AG09309 (cell line): Measurements from ENCODE around the gene PTPN18.

Experiments
- DNase-seq: peaks from one replicate; pipeline ENCODE4 v3.0.0-alpha.2; 2010; ENCODE audit warnings: low read depth
- H3K4me3 ChIP-seq: 2 replicates; pipeline ENCODE4 v1.5.1; 2011; ENCODE audit warnings: mild to moderate bottlenecking, low read depth, low read length, moderate library complexity; ENCODE audit not compliant: control insufficient read depth
- TF ChIP-seq, protein P1 (sequence below): IDR thresholded peaks from 2 replicates; pipeline ENCODE4 v1.5.1; 2011; ENCODE audit warnings: mild to moderate bottlenecking, low read depth, low read length, inconsistent platforms; ENCODE audit not compliant: insufficient read depth, control insufficient read depth; ENCODE audit errors: missing control alignments

The PTPN18 gene

DNA sequence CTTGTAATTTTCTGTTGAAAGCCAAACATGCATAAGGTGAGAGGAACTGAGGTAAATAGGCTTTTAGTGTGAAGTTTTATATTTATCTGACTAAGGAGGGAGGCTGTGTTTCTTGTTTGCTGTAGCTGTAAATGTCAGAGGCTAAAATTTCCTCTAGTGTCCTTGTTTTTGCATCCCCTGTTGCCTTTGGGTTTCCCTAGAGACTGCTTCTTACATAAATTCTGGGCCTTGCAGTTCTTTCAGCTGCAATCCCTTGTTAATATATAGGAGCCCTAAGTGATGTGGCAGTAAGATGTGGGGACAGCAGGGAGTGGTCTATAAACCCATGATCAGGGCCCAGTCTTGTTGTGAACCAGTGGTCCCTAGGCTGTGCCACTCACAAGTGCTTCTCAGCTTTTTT, 20.6 kb upstream of the PTPN18 start:
- no peak for DNase-seq
- TF ChIP-seq, protein P1, sequence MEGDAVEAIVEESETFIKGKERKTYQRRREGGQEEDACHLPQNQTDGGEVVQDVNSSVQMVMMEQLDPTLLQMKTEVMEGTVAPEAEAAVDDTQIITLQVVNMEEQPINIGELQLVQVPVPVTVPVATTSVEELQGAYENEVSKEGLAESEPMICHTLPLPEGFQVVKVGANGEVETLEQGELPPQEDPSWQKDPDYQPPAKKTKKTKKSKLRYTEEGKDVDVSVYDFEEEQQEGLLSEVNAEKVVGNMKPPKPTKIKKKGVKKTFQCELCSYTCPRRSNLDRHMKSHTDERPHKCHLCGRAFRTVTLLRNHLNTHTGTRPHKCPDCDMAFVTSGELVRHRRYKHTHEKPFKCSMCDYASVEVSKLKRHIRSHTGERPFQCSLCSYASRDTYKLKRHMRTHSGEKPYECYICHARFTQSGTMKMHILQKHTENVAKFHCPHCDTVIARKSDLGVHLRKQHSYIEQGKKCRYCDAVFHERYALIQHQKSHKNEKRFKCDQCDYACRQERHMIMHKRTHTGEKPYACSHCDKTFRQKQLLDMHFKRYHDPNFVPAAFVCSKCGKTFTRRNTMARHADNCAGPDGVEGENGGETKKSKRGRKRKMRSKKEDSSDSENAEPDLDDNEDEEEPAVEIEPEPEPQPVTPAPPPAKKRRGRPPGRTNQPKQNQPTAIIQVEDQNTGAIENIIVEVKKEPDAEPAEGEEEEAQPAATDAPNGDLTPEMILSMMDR = no peak
- no peak overlapping the region for H3K4me3 ChIP-seq

DNA sequence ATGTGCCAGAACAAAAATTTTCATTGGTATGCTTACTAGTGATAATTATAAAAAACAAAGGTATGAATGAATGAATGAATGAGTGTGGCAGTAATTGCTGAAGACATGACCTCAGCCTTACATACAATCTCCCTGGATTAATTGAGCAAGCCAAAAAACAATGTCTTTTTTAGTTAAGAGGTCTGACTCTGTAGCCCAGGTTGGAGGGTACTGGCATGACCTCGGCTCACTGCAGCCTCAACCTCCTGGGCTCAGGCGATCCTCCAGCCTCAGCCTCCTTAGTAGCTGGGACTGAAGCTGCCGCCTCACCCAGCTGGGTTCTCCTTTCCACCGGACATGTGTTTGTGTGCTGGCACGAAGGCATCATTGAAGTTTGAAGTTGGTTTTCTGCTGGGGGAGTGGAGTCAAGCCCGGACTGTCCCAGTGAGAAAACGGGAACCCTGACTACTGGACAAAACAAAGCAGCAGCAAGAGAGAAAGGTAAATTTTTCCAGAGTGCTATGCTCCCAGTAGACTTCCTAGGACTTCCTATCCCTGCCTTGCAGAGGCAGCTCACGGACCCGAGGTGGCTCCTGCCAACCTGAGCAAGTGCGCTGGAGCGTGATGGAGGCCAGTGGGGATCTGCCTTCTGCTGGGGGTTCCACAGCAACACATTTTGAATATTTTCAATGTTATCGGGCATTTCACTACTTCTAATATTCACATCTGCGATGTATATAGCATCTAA, 19.5 kb upstream of the PTPN18 start:
- H3K4me3 ChIP-seq = no peak overlapping the region
- no peak for DNase-seq
- TF ChIP-seq, protein P1 = no peak

DNA sequence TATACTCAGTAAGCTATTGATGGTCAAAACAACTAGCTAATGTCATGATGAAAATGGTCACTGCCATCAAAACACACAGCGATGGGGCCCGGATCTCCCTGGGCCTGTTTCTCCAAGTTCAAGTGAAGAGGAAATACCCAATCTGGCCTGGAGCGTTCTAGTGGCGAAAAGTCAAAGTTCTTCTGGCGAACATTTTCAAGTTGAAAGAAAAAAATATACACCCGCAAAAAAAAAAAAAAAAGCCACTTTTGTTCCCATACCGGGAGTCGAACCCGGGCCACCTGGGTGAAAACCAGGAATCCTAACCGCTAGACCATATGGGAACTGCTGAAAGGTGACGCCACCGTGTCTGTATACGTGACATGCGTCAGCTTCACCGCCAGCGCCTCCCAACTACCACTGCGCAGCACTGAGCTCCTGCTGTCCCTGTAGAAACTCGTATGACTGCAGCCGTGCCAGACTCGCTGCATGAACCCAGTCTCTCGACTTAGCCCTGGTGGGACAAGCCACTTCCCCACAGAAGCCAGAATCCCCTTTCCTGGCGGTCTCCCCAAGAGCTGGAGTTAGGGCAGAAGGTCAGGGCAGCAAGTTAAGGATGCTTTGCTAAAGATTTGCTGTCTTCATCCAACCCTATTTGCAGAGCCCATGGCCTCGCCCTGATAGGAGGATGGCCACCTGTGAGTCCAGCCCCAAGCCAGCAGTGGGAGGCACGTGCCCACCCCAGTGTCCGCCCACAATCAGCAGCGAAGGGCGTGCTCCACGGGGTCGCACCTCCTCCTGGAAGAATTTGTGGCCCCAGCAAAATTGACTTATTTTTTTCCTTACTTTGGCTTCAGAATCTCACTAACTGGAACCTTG, 18.8 kb upstream of the PTPN18 start:
- TF ChIP-seq, protein P1 = peak; percentile 2
- H3K4me3 ChIP-seq = peak overlapping the region; percentile 21
- no peak for DNase-seq

DNA sequence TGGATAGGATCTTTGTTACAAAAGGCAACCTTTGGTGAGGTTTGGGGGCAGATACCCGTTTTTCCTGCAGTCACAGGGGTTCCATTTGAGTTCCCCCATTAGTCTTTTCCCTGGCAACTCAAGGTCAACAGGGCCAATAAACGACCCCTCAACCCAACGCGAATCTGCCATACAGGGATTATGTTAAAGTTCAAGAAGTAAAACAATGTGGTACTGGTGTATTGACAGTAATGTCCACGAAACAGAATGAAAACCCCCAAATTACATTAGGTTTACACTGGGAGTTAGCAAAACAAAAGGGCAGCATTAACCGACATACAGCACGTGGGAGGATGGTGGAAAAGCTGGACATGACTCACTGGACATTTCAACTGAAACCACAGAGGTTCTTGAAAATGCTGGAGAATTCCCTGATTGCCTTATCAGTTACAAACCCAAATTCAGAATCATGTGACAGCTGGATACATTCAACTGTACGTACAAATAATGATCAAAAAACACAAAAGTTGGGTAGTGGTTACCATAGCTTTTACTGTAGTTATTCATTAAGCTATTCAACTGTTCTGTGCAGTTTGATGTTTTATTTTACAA, 18.0 kb upstream of the PTPN18 start:
- DNase-seq = no peak
- no peak overlapping the region for H3K4me3 ChIP-seq
- TF ChIP-seq, protein P1 = no peak

DNA sequence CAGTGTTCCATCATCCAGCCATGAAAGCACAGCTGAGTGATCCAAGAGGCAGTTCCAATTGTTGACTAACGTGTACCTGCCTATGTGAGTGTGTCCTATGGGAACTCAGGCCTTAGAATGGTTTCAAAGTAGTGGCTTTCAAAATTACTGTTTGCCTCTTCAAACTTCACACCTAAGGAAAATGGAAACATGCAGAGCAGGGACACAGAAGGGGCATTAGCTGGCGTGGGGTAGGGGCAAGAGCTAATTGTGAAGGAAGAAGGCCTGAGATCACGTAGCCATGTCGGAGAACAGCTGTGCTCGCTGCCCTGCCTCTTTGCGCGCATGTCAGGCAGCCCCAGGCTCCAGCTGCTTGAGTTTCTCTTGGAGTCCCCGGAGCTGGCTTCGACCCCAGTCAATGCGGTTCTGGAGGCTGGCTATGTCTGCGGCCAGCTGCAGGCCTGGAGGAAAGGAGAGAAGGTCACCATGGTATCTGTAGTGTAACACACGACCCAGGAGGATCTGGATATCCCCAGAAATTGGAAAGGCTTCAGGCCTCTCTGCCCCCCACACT, 17.0 kb upstream of the PTPN18 start:
- no peak for DNase-seq
- H3K4me3 ChIP-seq = no peak overlapping the region
- TF ChIP-seq, protein P1 = no peak
